Motor neuron (in vitro differentiated cells): Measurements from ENCODE around the gene PCDHB9. TPM values are rescaled to one million over a fixed set of nuclear protein-coding genes. Genes with fewer than 3 reads are reported as not detected.
"Not testable (repeated sequence)": the region's sequence is repeated elsewhere in the genome, so short reads cannot be mapped to it uniquely, and the experiment has no call there.

Source experiments
- ATAC-seq, 8 experiments: fragments of 200-7000 bp; cut with Tn5 transposase; replicated peaks in 6 of 8; 2 replicates each; pipeline ENCODE4 v1.8.0; 2021; ENCODE audit warnings: mild to moderate bottlenecking in 8 of 8, moderate library complexity in 8 of 8
- H3K27ac ChIP-seq, 2 donors: fragments of 250-450 bp; sonication (Bioruptor Pico); 2 replicates each; pipeline ENCODE4 v1.9.0; 2021; ENCODE audit warnings: antibody characterized with exemption in 2 of 2, mild to moderate bottlenecking in 2 of 2, moderate library complexity in 1 of 2
- H3K4me1 ChIP-seq, 2 donors: fragments of 250-450 bp; sonication (Bioruptor Pico); replicated peaks in 1 of 2; 2 replicates each; pipeline ENCODE4 v1.6.1; 2021; ENCODE audit warnings: antibody characterized with exemption in 2 of 2, mild to moderate bottlenecking in 2 of 2, moderate library complexity in 1 of 2
- H3K4me3 ChIP-seq, 5 donors: fragments of 250-450 bp; sonication (Bioruptor Pico); 2 replicates each; pipeline ENCODE4 v1.9.0; 2021; ENCODE audit warnings: antibody characterized with exemption in 5 of 5, mild to moderate bottlenecking in 5 of 5, moderate library complexity in 4 of 5
- WGBS, 10 experiments: fragments of 450-650 bp; shearing (Covaris generic); methylation state at CpG; one replicate each; pipeline ENCODE4 v1.0.0; 2022; 5-methylcytosine and 5-hydroxymethylcytosine counted together
- in situ Hi-C, 9 experiments: fragments of 400-800 bp; cut with MboI; loops; one replicate each; pipeline ENCODE4 v1.15.0; 2021; ENCODE audit warnings: low sequenced_read_pairs in 9 of 9, low pct_unique_long_range_greater_than_20kb in 2 of 9; ENCODE audit not compliant: unreplicated experiment in 9 of 9
- total RNA-seq, 8 experiments: library from RNA; unstranded; fragments of 300-600 nt; gene quantifications; 2 replicates each; pipeline versions ENCODE4 v1.2.3 to v1.2.4, GENCODE V29; 2022

Gene PCDHB9
- total RNA-seq, 8 experiments from 2014 or later, result 0.72 to 10.1 (median 2.3) TPM

DNA sequence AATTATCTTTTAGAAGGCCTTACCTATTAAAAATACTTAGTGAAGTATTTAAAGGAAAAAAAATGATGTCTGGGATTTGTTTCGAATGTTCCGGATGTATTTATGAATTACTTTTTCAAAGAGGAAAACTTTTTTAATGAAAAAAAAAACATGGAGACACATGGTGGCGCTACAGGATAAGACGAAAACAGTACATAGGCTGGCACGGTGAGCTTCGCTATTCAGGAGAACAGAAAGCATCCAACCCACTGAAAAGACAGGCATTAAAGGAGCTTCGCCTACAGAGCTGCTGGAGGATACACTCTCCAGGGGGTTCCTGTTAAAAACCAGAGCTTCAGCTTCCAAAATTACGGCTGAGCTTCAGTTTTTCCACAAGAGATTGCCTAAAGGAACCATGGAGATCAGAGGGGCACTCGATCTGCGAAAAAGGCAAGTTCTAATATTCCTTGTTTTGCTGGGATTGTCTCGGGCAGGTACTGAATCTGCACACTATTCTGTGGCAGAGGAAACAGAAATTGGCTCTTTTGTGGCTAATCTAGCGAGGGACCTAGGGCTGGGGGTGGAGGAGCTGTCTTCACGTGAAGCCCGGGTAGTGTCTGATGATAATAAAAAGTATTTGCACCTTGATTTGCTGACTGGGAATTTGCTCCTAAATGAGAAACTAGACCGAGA lies 36.3 kb downstream of the PCDHB9 start, which contains the start of gene PCDHB14:
Gene PCDHB14, plus strand, starts transcription at position 232 of the 672 bp plus-strand sequence. Its CDS starts 163 bp downstream, at position 395.
- Histone ChIP-seq H3K4me3 (peak within 1 kb of the TSS; percentile 22 to 42 (median 38)), H3K4me1 (no peaks in the 10 kb centered on the region), H3K27ac (peak within 1 kb of the TSS in 1 of 2 donors; percentile 47)
- ATAC-seq, result peak; percentile 61 to 94 (median 86)
- WGBS, 10 experiments, result 0 to 45% (median 12%) methylated on average over 2 to 15 of the region's 15 CpGs
- in situ Hi-C loops, result loop anchor here in 3 of 9 experiments (25.0 kb wide), 1 partner anchor 339 kb away; no protein-coding TSS in a partner anchor

GRCh38 chr5:141224844-141225243 lies 37.9 kb downstream of the PCDHB9 start:
- H3K4me3 ChIP-seq, result peak overlapping the region in 1 of 5 donors; percentile 17
- not testable (repeated sequence) for H3K4me1 ChIP-seq, ATAC-seq, H3K27ac ChIP-seq
- no CpG with 5 or more reads among the region's 40 CpGs for WGBS, 10 experiments
- in situ Hi-C loops, result loop anchor here in 3 of 9 experiments (25.0 kb wide), 1 partner anchor 337 kb away; no protein-coding TSS in a partner anchor

DNA sequence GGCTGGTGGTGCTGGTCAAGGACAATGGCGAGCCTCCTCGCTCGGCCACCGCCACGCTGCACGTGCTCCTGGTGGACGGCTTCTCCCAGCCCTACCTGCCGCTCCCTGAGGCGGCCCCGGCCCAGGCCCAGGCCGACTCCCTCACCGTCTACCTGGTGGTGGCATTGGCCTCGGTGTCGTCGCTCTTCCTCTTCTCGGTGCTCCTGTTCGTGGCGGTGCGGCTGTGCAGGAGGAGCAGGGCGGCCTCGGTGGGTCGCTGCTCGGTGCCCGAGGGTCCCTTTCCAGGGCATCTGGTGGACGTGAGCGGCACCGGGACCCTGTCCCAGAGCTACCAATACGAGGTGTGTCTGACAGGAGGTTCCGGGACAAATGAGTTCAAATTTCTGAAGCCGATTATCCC lies 38.5 kb downstream of the PCDHB9 start:
- H3K4me3 ChIP-seq, in situ Hi-C loops, H3K27ac ChIP-seq, ATAC-seq, H3K4me1 ChIP-seq: not testable (repeated sequence)
- 23 to 83% (median 68%) methylated on average over 1 to 3 of the region's 30 CpGs; no CpG with 5 or more reads in 7 of the 10 experiments for WGBS, 10 experiments

DNA sequence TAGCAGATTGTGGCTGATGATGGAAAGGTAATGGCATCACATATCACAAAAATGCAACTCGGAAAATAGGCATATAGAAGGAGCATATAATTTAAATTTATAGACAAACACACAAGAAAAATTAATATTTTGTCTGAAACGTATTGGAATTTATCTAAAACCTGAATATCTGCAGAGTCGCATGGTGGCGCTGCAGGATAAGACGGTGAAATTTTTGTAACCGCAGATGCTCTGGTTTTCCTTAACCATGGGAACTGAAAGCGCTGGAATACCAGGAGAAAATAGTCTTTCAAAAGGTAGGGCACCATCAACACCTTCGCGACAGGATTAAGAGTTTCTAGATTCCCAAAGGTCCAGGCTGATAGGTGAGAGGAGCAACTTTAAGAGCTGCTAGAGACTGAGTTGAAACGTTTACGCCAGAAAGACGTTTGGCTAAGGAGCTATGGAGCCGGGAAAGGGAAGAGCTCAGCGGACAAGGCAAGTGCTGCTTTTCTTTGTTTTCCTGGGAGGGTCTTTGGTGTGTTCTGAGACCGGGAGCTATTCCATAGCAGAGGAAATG lies 47.2 kb downstream of the PCDHB9 start:
- 0 to 86% (median 6%) methylated on average over 1 to 15 of the region's 15 CpGs for WGBS, 10 experiments
- in situ Hi-C loops, result no loop called here
- ATAC-seq, result no peak
- H3K4me3 ChIP-seq, result peak overlapping the region in 2 of 5 donors; percentile 30 to 48
- peak overlapping the region in 1 of 2 donors; percentile 57 for H3K27ac ChIP-seq
- H3K4me1 ChIP-seq, result no peaks in the 10 kb centered on the region

DNA sequence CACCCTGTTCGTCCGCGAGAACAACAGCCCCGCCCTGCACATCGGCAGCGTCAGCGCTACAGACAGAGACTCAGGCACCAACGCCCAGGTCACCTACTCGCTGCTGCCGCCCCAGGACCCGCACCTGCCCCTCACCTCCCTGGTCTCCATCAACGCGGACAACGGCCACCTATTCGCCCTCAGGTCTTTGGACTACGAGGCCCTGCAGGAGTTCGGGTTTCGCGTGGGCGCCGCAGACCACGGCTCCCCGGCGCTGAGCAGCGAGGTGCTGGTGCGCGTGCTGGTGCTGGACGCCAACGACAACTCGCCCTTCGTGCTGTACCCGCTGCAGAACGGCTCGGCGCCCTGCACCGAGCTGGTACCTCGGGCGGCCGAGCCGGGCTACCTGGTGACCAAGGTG lies 49.0 kb downstream of the PCDHB9 start:
- in situ Hi-C loops, ATAC-seq, H3K4me1 ChIP-seq, H3K27ac ChIP-seq: not testable (repeated sequence)
- peak overlapping the region in 1 of 5 donors; percentile 14 for H3K4me3 ChIP-seq
- WGBS, 10 experiments, result 25% methylated on average over 8 of the region's 40 CpGs; no CpG with 5 or more reads in 9 of the 10 experiments

- in situ Hi-C loops, result no loop called here
- no peak overlapping the region for H3K4me3 ChIP-seq
- no peak for ATAC-seq
- 14 to 100% (median 40%) methylated on average over 1 to 15 of the region's 32 CpGs for WGBS, 10 experiments
- no peaks in the 10 kb centered on the region for H3K4me1 ChIP-seq
- H3K27ac ChIP-seq, result no peak overlapping the region
These were observed 49.8 kb downstream of the PCDHB9 start for GRCh38 chr5:141236516-141237313.

Other genes starting within 250 kb of the PCDHB9 start
- 10 to 100 TPM in 1 of 8 experiments, 1 to 10 TPM in 5, under 1 TPM in 2; 0.10 to 24.4 (median 4.8) TPM for gene PCDHAC2, start 220.7 kb upstream of the PCDHB9 start, total RNA-seq
- under 1 TPM in 7 of 8 experiments, not detected in 1; 0.04 to 0.43 (median 0.11) TPM for gene PCDHB1, start 135.8 kb upstream of the PCDHB9 start, total RNA-seq
- 10 to 100 TPM in 5 of 8 experiments, 1 to 10 TPM in 2, under 1 TPM in 1; 0.36 to 45.7 (median 10.3) TPM for gene PCDHB2, start 92.5 kb upstream of the PCDHB9 start, total RNA-seq
- gene PCDHB3, start 86.7 kb upstream of the PCDHB9 start, total RNA-seq, result 1 to 10 TPM in 7 of 8 experiments, not detected in 1; 1.6 to 7.6 (median 2.8) TPM
- 1 to 10 TPM in 4 of 8 experiments, under 1 TPM in 4; 0.20 to 2.0 (median 1.2) TPM for gene PCDHB4, start 65.3 kb upstream of the PCDHB9 start, total RNA-seq
- 10 to 100 TPM in 3 of 8 experiments, 1 to 10 TPM in 1, under 1 TPM in 3, not detected in 1; 0.27 to 51.6 (median 8.5) TPM for gene PCDHB5, start 52.0 kb upstream of the PCDHB9 start, total RNA-seq
- 1 to 10 TPM in 4 of 8 experiments, under 1 TPM in 3, not detected in 1; 0.28 to 2.8 (median 2.3) TPM for gene PCDHB6, start 37.1 kb upstream of the PCDHB9 start, total RNA-seq
- 1 to 10 TPM in 3 of 8 experiments, under 1 TPM in 5; 0.20 to 2.0 (median 0.50) TPM for gene PCDHB7, start 14.5 kb upstream of the PCDHB9 start, total RNA-seq
- gene PCDHB8, start 9.4 kb upstream of the PCDHB9 start, total RNA-seq, result 1 to 10 TPM in 4 of 8 experiments, under 1 TPM in 4; 0.11 to 4.4 (median 1.8) TPM
- 1 to 10 TPM in 5 of 8 experiments, under 1 TPM in 3; 0.25 to 3.4 (median 1.8) TPM for gene PCDHB16, start 4.8 kb upstream of the PCDHB9 start, total RNA-seq
- gene PCDHB10, start 5.2 kb downstream of the PCDHB9 start, total RNA-seq, result 10 to 100 TPM in 1 of 8 experiments, 1 to 10 TPM in 4, under 1 TPM in 3; 0.20 to 25.4 (median 5.5) TPM
- gene PCDHB11, start 12.5 kb downstream of the PCDHB9 start, total RNA-seq, result 1 to 10 TPM in 6 of 8 experiments, under 1 TPM in 2; 0.46 to 6.1 (median 3.4) TPM
- gene PCDHB12, start 21.6 kb downstream of the PCDHB9 start, total RNA-seq, result 1 to 10 TPM in 5 of 8 experiments, under 1 TPM in 3; 0.31 to 8.9 (median 2.9) TPM
- gene PCDHB13, start 26.8 kb downstream of the PCDHB9 start, total RNA-seq, result 1 to 10 TPM in 7 of 8 experiments, under 1 TPM in 1; 0.25 to 6.7 (median 2.9) TPM
- 10 to 100 TPM in 1 of 8 experiments, 1 to 10 TPM in 7; 1.2 to 16.7 (median 6.5) TPM for gene PCDHB14, start 36.2 kb downstream of the PCDHB9 start, total RNA-seq
- gene PCDHB15, start 58.2 kb downstream of the PCDHB9 start, total RNA-seq, result 1 to 10 TPM in 6 of 8 experiments, under 1 TPM in 2; 0.25 to 8.6 (median 3.5) TPM
- gene SLC25A2, start 116.9 kb downstream of the PCDHB9 start, total RNA-seq, result 1 to 10 TPM in 1 of 8 experiments, under 1 TPM in 5, not detected in 2; 0.14 to 1.4 (median 0.54) TPM
- 100 to 1,000 TPM in 2 of 8 experiments, 10 to 100 TPM in 6; 58.8 to 118 (median 71.3) TPM for gene TAF7, start 133.6 kb downstream of the PCDHB9 start, total RNA-seq
- gene PCDHGA1, start 143.4 kb downstream of the PCDHB9 start, total RNA-seq, result 1 to 10 TPM in 2 of 8 experiments, under 1 TPM in 6; 0.23 to 1.3 (median 0.79) TPM
- 1 to 10 TPM in 2 of 8 experiments, under 1 TPM in 6; 0.16 to 1.5 (median 0.34) TPM for gene PCDHGA2, start 151.6 kb downstream of the PCDHB9 start, total RNA-seq
- 10 to 100 TPM in 1 of 8 experiments, 1 to 10 TPM in 1, under 1 TPM in 6; 0.05 to 32.1 (median 0.65) TPM for gene PCDHGA3, start 156.7 kb downstream of the PCDHB9 start, total RNA-seq
- 1 to 10 TPM in 3 of 8 experiments, under 1 TPM in 5; 0.33 to 4.4 (median 0.83) TPM for gene PCDHGB1, start 162.9 kb downstream of the PCDHB9 start, total RNA-seq
- gene PCDHGA4, start 167.9 kb downstream of the PCDHB9 start, total RNA-seq, result 1 to 10 TPM in 5 of 8 experiments, under 1 TPM in 3; 0.22 to 3.2 (median 1.4) TPM
- 10 to 100 TPM in 1 of 8 experiments, 1 to 10 TPM in 2, under 1 TPM in 5; 0.41 to 10.7 (median 0.83) TPM for gene PCDHGB2, start 172.8 kb downstream of the PCDHB9 start, total RNA-seq
- gene PCDHGA5, start 177.0 kb downstream of the PCDHB9 start, total RNA-seq, result 1 to 10 TPM in 2 of 8 experiments, under 1 TPM in 6; 0.16 to 5.2 (median 0.50) TPM
- gene PCDHGB3, start 183.1 kb downstream of the PCDHB9 start, total RNA-seq, result 1 to 10 TPM in 3 of 8 experiments, under 1 TPM in 5; 0.22 to 6.5 (median 0.59) TPM
- 1 to 10 TPM in 4 of 8 experiments, under 1 TPM in 4; 0.11 to 6.9 (median 0.88) TPM for gene PCDHGA6, start 186.7 kb downstream of the PCDHB9 start, total RNA-seq
- gene PCDHGA7, start 195.6 kb downstream of the PCDHB9 start, total RNA-seq, result 1 to 10 TPM in 2 of 8 experiments, under 1 TPM in 6; 0.16 to 5.8 (median 0.52) TPM
- gene PCDHGB4, start 200.5 kb downstream of the PCDHB9 start, total RNA-seq, result 10 to 100 TPM in 1 of 8 experiments, 1 to 10 TPM in 5, under 1 TPM in 2; 0.22 to 92.9 (median 1.4) TPM
- 1 to 10 TPM in 2 of 8 experiments, under 1 TPM in 6; 0.11 to 5.7 (median 0.57) TPM for gene PCDHGA8, start 205.5 kb downstream of the PCDHB9 start, total RNA-seq
- 10 to 100 TPM in 1 of 8 experiments, 1 to 10 TPM in 3, under 1 TPM in 4; 0.05 to 11.4 (median 0.83) TPM for gene PCDHGB5, start 210.8 kb downstream of the PCDHB9 start, total RNA-seq
- 1 to 10 TPM in 4 of 8 experiments, under 1 TPM in 4; 0.22 to 5.5 (median 1.3) TPM for gene PCDHGA9, start 215.6 kb downstream of the PCDHB9 start, total RNA-seq
- 10 to 100 TPM in 5 of 8 experiments, 1 to 10 TPM in 3; 1.1 to 46.7 (median 31.5) TPM for gene PCDHGB6, start 220.9 kb downstream of the PCDHB9 start, total RNA-seq
- 1 to 10 TPM; 2.1 to 7.6 (median 4.4) TPM for gene PCDHGA10, start 225.8 kb downstream of the PCDHB9 start, total RNA-seq
- gene PCDHGB7, start 230.5 kb downstream of the PCDHB9 start, total RNA-seq, result 10 to 100 TPM in 2 of 8 experiments, 1 to 10 TPM in 6; 4.7 to 31.4 (median 9.2) TPM
- 1 to 10 TPM; 1.3 to 8.8 (median 3.8) TPM for gene PCDHGA11, start 233.9 kb downstream of the PCDHB9 start, total RNA-seq
- 10 to 100 TPM in 1 of 8 experiments, 1 to 10 TPM in 7; 1.0 to 16.1 (median 1.5) TPM for gene PCDHGA12, start 243.3 kb downstream of the PCDHB9 start, total RNA-seq